HEK293 (cell line): ENCODE results near the gene WWOX.

Experiments used
- CTCF ChIA-PET: fragments of 350-600 bp; formaldehyde crosslinking; extraction: SDS; loops from one replicate; lab custom pipeline; 2021; ENCODE audit warnings: antibody characterized with exemption; lab: Yijun Ruan, JAX
- POLR2A ChIA-PET: fragments of 300-600 bp; formaldehyde crosslinking; extraction: SDS; loops from one replicate; lab custom pipeline; 2020; ENCODE audit warnings: antibody characterized with exemption, inconsistent platforms; lab: Yijun Ruan, JAX
- H3K27ac ChIP-seq: fragments of 200-500 bp; sonication (Bioruptor generic); 2 replicates; pipeline ENCODE4 v1.5.1; 2014; ENCODE audit warnings: low read depth, low read length, control low read depth, inconsistent platforms; ENCODE audit errors: extremely low read depth
- H3K36me3 ChIP-seq, 2 experiments: fragments of 200-500 bp in 1 of 2; sonication (Bioruptor generic) in 1 of 2; 1 replicate in 1 of 2; 2 replicates in 1 of 2; pipeline ENCODE4 v1.5.1; 2014 to 2017; ENCODE audit warnings: inconsistent platforms in 2 of 2, low read length in 2 of 2; ENCODE audit not compliant: control insufficient read depth in 2 of 2, insufficient read depth in 1 of 2
- H3K4me1 ChIP-seq: fragments of 200-500 bp; sonication (Bioruptor generic); 2 replicates; pipeline ENCODE4 v1.5.1; 2014; ENCODE audit warnings: mild to moderate bottlenecking, low read length, inconsistent platforms; ENCODE audit not compliant: control insufficient read depth, insufficient read depth
- H3K4me3 ChIP-seq: 2 replicates; pipeline ENCODE4 v1.5.1; 2011; ENCODE audit warnings: low read depth, mild to moderate bottlenecking, control low read depth, low read length, moderate library complexity
- H3K9me3 ChIP-seq: fragments of 200-500 bp; sonication (Bioruptor generic); 2 replicates; pipeline ENCODE4 v1.5.1; 2014; ENCODE audit warnings: low read depth, low read length, inconsistent platforms; ENCODE audit not compliant: control insufficient read depth, insufficient read depth
- EGR2 ChIP-seq: fragments of 450-650 bp; formaldehyde crosslinking; IDR thresholded peaks from 2 replicates; pipeline ENCODE4 v1.5.1; 2016; ENCODE audit warnings: low read depth, missing biosample characterization, missing genetic modification characterization
- INSM2 ChIP-seq: fragments of 450-650 bp; formaldehyde crosslinking; IDR thresholded peaks from 2 replicates; pipeline ENCODE4 v1.5.1; 2016; ENCODE audit warnings: missing biosample characterization, missing genetic modification characterization
- MEIS1 ChIP-seq: sonication (generic); formaldehyde crosslinking; IDR thresholded peaks from 2 replicates; pipeline ENCODE4 v1.8.1; 2022; ENCODE audit warnings: missing genetic modification reagents, mild to moderate bottlenecking, borderline replicate concordance
- MYNN ChIP-seq: fragments of 450-650 bp; formaldehyde crosslinking; IDR thresholded peaks from 2 replicates; pipeline ENCODE4 v1.5.1; 2016; ENCODE audit warnings: missing biosample characterization, missing genetic modification characterization, borderline replicate concordance
- OVOL3 ChIP-seq: fragments of 450-650 bp; formaldehyde crosslinking; IDR thresholded peaks from 2 replicates; pipeline ENCODE4 v1.5.1; 2016; ENCODE audit warnings: missing biosample characterization, missing genetic modification characterization
- PBX3 ChIP-seq: sonication (generic); formaldehyde crosslinking; IDR thresholded peaks from 2 replicates; pipeline ENCODE4 v1.8.1; 2022; ENCODE audit warnings: mild to moderate bottlenecking, moderate library complexity, missing genetic modification reagents
- PRDM6 ChIP-seq: fragments of 450-650 bp; formaldehyde crosslinking; IDR thresholded peaks from 2 replicates; pipeline ENCODE4 v1.5.1; 2017; ENCODE audit warnings: missing biosample characterization, missing genetic modification characterization
- WT1 ChIP-seq: fragments of 450-650 bp; formaldehyde crosslinking; IDR thresholded peaks from 2 replicates; pipeline ENCODE4 v1.5.1; 2016; ENCODE audit warnings: missing biosample characterization, missing genetic modification characterization
- ZBTB21 ChIP-seq: fragments of 450-650 bp; formaldehyde crosslinking; IDR thresholded peaks from 2 replicates; pipeline ENCODE4 v1.5.1; 2017; ENCODE audit warnings: missing biosample characterization, missing genetic modification characterization
- ZBTB26 ChIP-seq: fragments of 450-650 bp; formaldehyde crosslinking; optimal IDR thresholded peaks from 2 replicates; pipeline ENCODE3; 2016; ENCODE audit warnings: missing biosample characterization, mild to moderate bottlenecking, missing genetic modification characterization
- ZBTB8A ChIP-seq: fragments of 450-650 bp; formaldehyde crosslinking; IDR thresholded peaks from 2 replicates; pipeline ENCODE4 v1.5.1; 2016; ENCODE audit warnings: missing biosample characterization, missing genetic modification characterization
- ZFHX2 ChIP-seq: fragments of 450-650 bp; formaldehyde crosslinking; conservative IDR thresholded peaks from 2 replicates; pipeline ENCODE4 v1.5.1; 2016; ENCODE audit warnings: missing biosample characterization, missing genetic modification characterization
- ZFP41 ChIP-seq: fragments of 450-650 bp; formaldehyde crosslinking; IDR thresholded peaks from 2 replicates; pipeline ENCODE4 v1.5.1; 2016; ENCODE audit warnings: missing biosample characterization, missing genetic modification characterization, borderline replicate concordance
- ZNF140 ChIP-seq: fragments of 450-650 bp; formaldehyde crosslinking; IDR thresholded peaks from 2 replicates; pipeline ENCODE4 v1.5.1; 2016; ENCODE audit warnings: missing biosample characterization, missing genetic modification characterization
- ZNF202 ChIP-seq: fragments of 450-650 bp; formaldehyde crosslinking; IDR thresholded peaks from 2 replicates; pipeline ENCODE4 v1.5.1; 2016; ENCODE audit warnings: missing biosample characterization, missing genetic modification characterization, borderline replicate concordance
- ZNF248 ChIP-seq: fragments of 450-650 bp; formaldehyde crosslinking; IDR thresholded peaks from 2 replicates; pipeline ENCODE4 v1.5.1; 2017; ENCODE audit warnings: missing biosample characterization, missing genetic modification characterization
- ZNF394 ChIP-seq: fragments of 450-650 bp; formaldehyde crosslinking; IDR thresholded peaks from 2 replicates; pipeline ENCODE4 v1.5.1; 2016; ENCODE audit warnings: missing biosample characterization, missing genetic modification characterization, mild to moderate bottlenecking, moderate library complexity, borderline replicate concordance
- ZNF416 ChIP-seq: fragments of 450-650 bp; formaldehyde crosslinking; IDR thresholded peaks from 2 replicates; pipeline ENCODE4 v1.5.1; 2016; ENCODE audit warnings: missing biosample characterization, missing genetic modification characterization
- ZNF449 ChIP-seq: fragments of 450-650 bp; formaldehyde crosslinking; IDR thresholded peaks from 2 replicates; pipeline ENCODE4 v1.5.1; 2017; ENCODE audit warnings: missing biosample characterization, mild to moderate bottlenecking, missing genetic modification characterization, moderate library complexity
- ZNF473 ChIP-seq: fragments of 450-650 bp; formaldehyde crosslinking; IDR thresholded peaks from 2 replicates; pipeline ENCODE4 v1.5.1; 2017; ENCODE audit warnings: missing biosample characterization, missing genetic modification characterization
- ZNF513 ChIP-seq: fragments of 450-650 bp; IDR thresholded peaks from 2 replicates; pipeline ENCODE4 v1.5.1; 2018; ENCODE audit warnings: missing biosample characterization, missing genetic modification characterization
- ZNF558 ChIP-seq: fragments of 450-650 bp; formaldehyde crosslinking; IDR thresholded peaks from 2 replicates; pipeline ENCODE4 v1.5.1; 2016; ENCODE audit warnings: missing biosample characterization, missing genetic modification characterization
- ZNF610 ChIP-seq: fragments of 450-650 bp; formaldehyde crosslinking; IDR thresholded peaks from 2 replicates; pipeline ENCODE4 v1.5.1; 2016; ENCODE audit warnings: missing biosample characterization, missing genetic modification characterization, borderline replicate concordance
- ZNF624 ChIP-seq: fragments of 450-650 bp; formaldehyde crosslinking; IDR thresholded peaks from 2 replicates; pipeline ENCODE4 v1.5.1; 2017; ENCODE audit warnings: missing biosample characterization, missing genetic modification characterization
- ZNF658 ChIP-seq: fragments of 450-650 bp; formaldehyde crosslinking; IDR thresholded peaks from 2 replicates; pipeline ENCODE4; 2016; ENCODE audit warnings: missing biosample characterization, missing genetic modification characterization
- ZNF664 ChIP-seq: fragments of 450-650 bp; formaldehyde crosslinking; IDR thresholded peaks from 2 replicates; pipeline ENCODE4 v1.5.1; 2016; ENCODE audit warnings: missing biosample characterization, missing genetic modification characterization
- ZNF670 ChIP-seq: fragments of 450-650 bp; formaldehyde crosslinking; IDR thresholded peaks from 2 replicates; pipeline ENCODE4 v1.5.1; 2016; ENCODE audit warnings: missing biosample characterization, missing genetic modification characterization, low read depth
- ZNF777 ChIP-seq: fragments of 450-650 bp; formaldehyde crosslinking; IDR thresholded peaks from 2 replicates; pipeline ENCODE4 v1.5.1; 2017; ENCODE audit warnings: missing biosample characterization, missing genetic modification characterization, borderline replicate concordance

The WWOX gene

GRCh38 chr16:79188739-79189122, 1089.3 kb downstream of the WWOX start:
- POLR2A ChIA-PET = no interaction called here
- H3K4me1 ChIP-seq = no peaks in the 10 kb centered on the region
- no peaks in the 10 kb centered on the region for H3K9me3 ChIP-seq
- H3K27ac ChIP-seq = no peak overlapping the region
- TF ChIP-seq ZNF449 (tag by site-specific recombination) (no peak), ZNF140 (tag by site-specific recombination) (no peak), ZFHX2 (tag by site-specific recombination) (no peak), ZFP41 (no peak), ZNF202 (no peak), ZBTB8A (tag by site-specific recombination) (no peak), WT1 (tag by site-specific recombination) (no peak), EGR2 (tag by site-specific recombination) (no peak), ZNF777 (tag by site-specific recombination) (no peak), PRDM6 (tag by site-specific recombination) (no peak), MEIS1 (CRISPR knock-in tag) (no peak), ZNF394 (tag by site-specific recombination) (no peak), ZNF416 (tag by site-specific recombination) (no peak)
- no peaks in the 10 kb centered on the region for H3K36me3 ChIP-seq
- no peak overlapping the region for H3K4me3 ChIP-seq
- CTCF ChIA-PET = interaction anchor here (0.6 kb wide), 1 partner anchor 212 kb away, joined by 5 read pairs; no protein-coding TSS in a partner anchor

GRCh38 chr16:79190542-79190941, 1091.1 kb downstream of the WWOX start:
- Histone ChIP-seq H3K4me1 (no peaks in the 10 kb centered on the region), H3K9me3 (no peaks in the 10 kb centered on the region), H3K4me3 (no peak overlapping the region), H3K27ac (no peak overlapping the region), H3K36me3 (no peaks in the 10 kb centered on the region)
- no peak for TF ChIP-seq ZBTB21 (tag by site-specific recombination)
- TF ChIP-seq ZNF610 = no peak
- no peak for TF ChIP-seq INSM2 (tag by site-specific recombination)
- TF ChIP-seq MYNN = no peak
- TF ChIP-seq ZBTB26 (tag by site-specific recombination) = no peak
- no peak for TF ChIP-seq ZNF513 (tag by site-specific recombination)
- no peak for TF ChIP-seq ZNF248
- no peak for TF ChIP-seq ZNF624 (tag by site-specific recombination)
- TF ChIP-seq ZNF558 (tag by site-specific recombination) = no peak
- TF ChIP-seq ZNF777 (tag by site-specific recombination) = no peak
- TF ChIP-seq ZNF670 (tag by site-specific recombination) = no peak
- no peak for TF ChIP-seq PBX3 (CRISPR knock-in tag)
- no peak for TF ChIP-seq ZNF473 (tag by site-specific recombination)
- no peak for TF ChIP-seq ZNF658 (tag by site-specific recombination)
- no peak for TF ChIP-seq ZNF664 (tag by site-specific recombination)
- TF ChIP-seq OVOL3 (tag by site-specific recombination) = no peak
- ChIA-PET POLR2A (no interaction called here), CTCF (no interaction called here)
